GM18526 (cell line): Measurements from ENCODE around the gene CMTM8.

Experiments
- POLR2A ChIP-seq: IDR thresholded peaks from 3 replicates; pipeline ENCODE4 v1.6.1; 2011; ENCODE audit not compliant: insufficient read length; ENCODE audit errors: extremely low read depth

CMTM8 gene

GRCh38 chr3:32387512-32387911, 149.0 kb downstream of the CMTM8 start:
- no peak for TF ChIP-seq POLR2A

- no peak for TF ChIP-seq POLR2A
Observed at GRCh38 chr3:32391643-32392535, 153.4 kb downstream of the CMTM8 start, which contains the start of gene CMTM7. TSS of gene CMTM7 (plus strand) at chr3:32391853. CDS start at chr3:32391907, 54 bp downstream.

- no peak for TF ChIP-seq POLR2A
Observed at GRCh38 chr3:32392536-32393302, 154.2 kb downstream of the CMTM8 start.

- TF ChIP-seq POLR2A, result no peak
Observed at GRCh38 chr3:32395496-32395895, 157.0 kb downstream of the CMTM8 start.

GRCh38 chr3:32397941-32398340, 159.5 kb downstream of the CMTM8 start:
- TF ChIP-seq POLR2A, result no peak

GRCh38 chr3:32398531-32398930, 160.1 kb downstream of the CMTM8 start:
- no peak for TF ChIP-seq POLR2A

- TF ChIP-seq POLR2A, result no peak
Observed at GRCh38 chr3:32399030-32399620, 160.6 kb downstream of the CMTM8 start.

- no peak for TF ChIP-seq POLR2A
Observed at GRCh38 chr3:32401126-32401525, 162.6 kb downstream of the CMTM8 start.

GRCh38 chr3:32401556-32402081, 163.1 kb downstream of the CMTM8 start:
- no peak for TF ChIP-seq POLR2A

GRCh38 chr3:32403663-32404062, 165.2 kb downstream of the CMTM8 start:
- no peak for TF ChIP-seq POLR2A

GRCh38 chr3:32404714-32405113, 166.2 kb downstream of the CMTM8 start:
- TF ChIP-seq POLR2A, result no peak

GRCh38 chr3:32405155-32405554, 166.7 kb downstream of the CMTM8 start:
- TF ChIP-seq POLR2A, result no peak

GRCh38 chr3:32405711-32406323, 167.3 kb downstream of the CMTM8 start:
- TF ChIP-seq POLR2A, result no peak

- no peak for TF ChIP-seq POLR2A
Observed at GRCh38 chr3:32406486-32407408, 168.3 kb downstream of the CMTM8 start.
